Endothelial cell (in vitro differentiated cells): ENCODE measurements around the gene FSCN2. TPM values are rescaled to one million over a fixed set of nuclear protein-coding genes. Genes with fewer than 3 reads are reported as not detected.
A peak's percentile ranks its signal among the peaks of the same experiment; 100 is the strongest.

Experiments
- DNase-seq: peaks from one replicate; pipeline ENCODE4 v3.0.0; 2021; ENCODE audit warnings: low spot score
- H3K27ac Mint-ChIP-seq: one replicate; pipeline ENCODE4 v1.8.0; 2021; ENCODE audit warnings: mixed read lengths, inconsistent platforms; ENCODE audit not compliant: unreplicated experiment
- H3K27me3 Mint-ChIP-seq: one replicate; pipeline ENCODE4 v1.8.0; 2021; ENCODE audit warnings: mild to moderate bottlenecking, moderate library complexity, mixed read lengths, inconsistent platforms; ENCODE audit not compliant: unreplicated experiment
- H3K36me3 Mint-ChIP-seq: one replicate; pipeline ENCODE4 v1.8.0; 2021; ENCODE audit warnings: mild to moderate bottlenecking, low read depth, mixed read lengths, inconsistent platforms; ENCODE audit not compliant: unreplicated experiment
- H3K4me1 Mint-ChIP-seq: one replicate; pipeline ENCODE4 v1.8.0; 2021; ENCODE audit warnings: mild to moderate bottlenecking, mixed read lengths, inconsistent platforms; ENCODE audit not compliant: unreplicated experiment
- H3K4me3 Mint-ChIP-seq: one replicate; pipeline ENCODE4 v1.8.0; 2021; ENCODE audit warnings: mild to moderate bottlenecking, mixed read lengths, inconsistent platforms; ENCODE audit not compliant: unreplicated experiment
- H3K9me3 Mint-ChIP-seq: one replicate; pipeline ENCODE4 v1.8.0; 2021; ENCODE audit warnings: mixed read lengths, inconsistent platforms; ENCODE audit not compliant: unreplicated experiment
- total RNA-seq: library from RNA; stranded (reverse); fragmentation: NEBNext Ultra II Directional; extraction: Animal tissue kit (Norgen Biotek cat#: 25700); gene quantifications from one replicate; pipeline ENCODE4 v1.2.1, GENCODE V29; 2021; ENCODE audit not compliant: unreplicated experiment
- TF ChIP-seq, protein P1 (sequence below): fragments of 200-600 bp; sonication (generic); IDR thresholded peaks from one replicate; pipeline ENCODE4 v1.5.0; 2021; ENCODE audit warnings: antibody characterized with exemption; ENCODE audit not compliant: unreplicated experiment

The FSCN2 gene
- total RNA-seq, 1 donor from 2014 or later: 1.5 TPM

DNA sequence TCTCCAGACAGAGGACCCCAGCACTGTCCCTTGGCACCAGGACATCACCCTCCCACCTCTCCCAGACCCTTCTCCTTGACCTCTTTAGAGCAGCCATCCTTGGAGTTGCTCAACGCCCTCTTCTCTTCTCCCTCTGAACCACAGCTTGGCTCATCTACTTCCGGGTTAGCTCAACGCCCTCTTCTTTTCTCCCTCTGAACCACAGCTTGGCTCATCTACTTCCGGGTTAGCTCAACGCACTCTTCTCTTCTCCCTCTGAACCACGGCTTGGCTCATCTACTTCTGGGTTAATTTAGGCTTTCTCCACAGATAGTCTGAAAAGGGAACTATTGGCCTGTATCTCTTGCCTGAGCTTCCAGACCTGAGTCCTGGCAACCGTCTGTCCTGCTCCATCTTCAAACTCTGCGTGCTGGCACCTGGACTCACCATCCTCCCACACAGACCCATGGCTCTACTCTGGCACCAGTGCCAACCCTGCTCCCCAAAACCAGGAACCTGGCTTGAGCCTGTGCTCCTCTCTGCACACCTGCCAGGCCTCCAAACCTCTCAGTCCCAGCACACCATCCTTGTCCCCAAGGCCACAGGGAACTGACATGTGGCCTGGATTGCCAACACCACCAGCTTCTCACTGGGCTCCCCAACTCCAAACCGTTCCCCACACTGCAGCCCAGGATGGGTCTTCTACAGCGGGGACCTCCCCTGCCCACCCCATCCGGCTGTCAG, 49.3 kb downstream of the FSCN2 start:
- peak overlapping the region; percentile 55 for H3K27ac Mint-ChIP-seq
- peaks cover 4% of the 10 kb centered on the region for H3K4me1 Mint-ChIP-seq
- no peak for DNase-seq
- H3K36me3 Mint-ChIP-seq: peaks cover 60% of the 10 kb centered on the region
- TF ChIP-seq, protein P1, sequence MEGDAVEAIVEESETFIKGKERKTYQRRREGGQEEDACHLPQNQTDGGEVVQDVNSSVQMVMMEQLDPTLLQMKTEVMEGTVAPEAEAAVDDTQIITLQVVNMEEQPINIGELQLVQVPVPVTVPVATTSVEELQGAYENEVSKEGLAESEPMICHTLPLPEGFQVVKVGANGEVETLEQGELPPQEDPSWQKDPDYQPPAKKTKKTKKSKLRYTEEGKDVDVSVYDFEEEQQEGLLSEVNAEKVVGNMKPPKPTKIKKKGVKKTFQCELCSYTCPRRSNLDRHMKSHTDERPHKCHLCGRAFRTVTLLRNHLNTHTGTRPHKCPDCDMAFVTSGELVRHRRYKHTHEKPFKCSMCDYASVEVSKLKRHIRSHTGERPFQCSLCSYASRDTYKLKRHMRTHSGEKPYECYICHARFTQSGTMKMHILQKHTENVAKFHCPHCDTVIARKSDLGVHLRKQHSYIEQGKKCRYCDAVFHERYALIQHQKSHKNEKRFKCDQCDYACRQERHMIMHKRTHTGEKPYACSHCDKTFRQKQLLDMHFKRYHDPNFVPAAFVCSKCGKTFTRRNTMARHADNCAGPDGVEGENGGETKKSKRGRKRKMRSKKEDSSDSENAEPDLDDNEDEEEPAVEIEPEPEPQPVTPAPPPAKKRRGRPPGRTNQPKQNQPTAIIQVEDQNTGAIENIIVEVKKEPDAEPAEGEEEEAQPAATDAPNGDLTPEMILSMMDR: no peak
- no peaks in the 10 kb centered on the region for H3K9me3 Mint-ChIP-seq
- H3K4me3 Mint-ChIP-seq: peak overlapping the region; percentile 4
- peaks cover 8% of the 10 kb centered on the region for H3K27me3 Mint-ChIP-seq

DNA sequence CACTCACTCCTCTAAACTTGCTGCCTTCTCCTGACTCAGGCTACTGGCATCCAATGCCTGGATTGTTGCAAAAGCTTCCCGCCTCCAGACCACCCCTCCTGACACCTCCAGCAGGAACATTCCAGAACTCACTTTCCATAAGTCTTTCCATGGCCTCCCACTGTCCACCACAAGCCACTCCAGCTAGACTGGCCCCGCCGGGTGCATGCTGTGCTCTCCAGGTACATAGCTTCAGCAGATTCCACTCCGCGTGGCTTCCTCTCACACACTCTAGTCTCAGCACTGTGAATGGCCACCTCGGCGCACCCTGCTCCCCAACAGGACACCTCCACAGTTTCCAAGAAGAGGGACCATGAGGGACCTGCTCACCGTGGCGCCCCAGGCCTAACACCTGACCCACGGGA, 49.9 kb downstream of the FSCN2 start:
- peak overlapping the region; percentile 4 for H3K4me3 Mint-ChIP-seq
- H3K9me3 Mint-ChIP-seq: no peaks in the 10 kb centered on the region
- peak overlapping the region; percentile 55 for H3K27ac Mint-ChIP-seq
- no peak for DNase-seq
- H3K36me3 Mint-ChIP-seq: peaks cover 57% of the 10 kb centered on the region
- peaks cover 4% of the 10 kb centered on the region for H3K4me1 Mint-ChIP-seq
- TF ChIP-seq, protein P1: no peak
- peaks cover 8% of the 10 kb centered on the region for H3K27me3 Mint-ChIP-seq

DNA sequence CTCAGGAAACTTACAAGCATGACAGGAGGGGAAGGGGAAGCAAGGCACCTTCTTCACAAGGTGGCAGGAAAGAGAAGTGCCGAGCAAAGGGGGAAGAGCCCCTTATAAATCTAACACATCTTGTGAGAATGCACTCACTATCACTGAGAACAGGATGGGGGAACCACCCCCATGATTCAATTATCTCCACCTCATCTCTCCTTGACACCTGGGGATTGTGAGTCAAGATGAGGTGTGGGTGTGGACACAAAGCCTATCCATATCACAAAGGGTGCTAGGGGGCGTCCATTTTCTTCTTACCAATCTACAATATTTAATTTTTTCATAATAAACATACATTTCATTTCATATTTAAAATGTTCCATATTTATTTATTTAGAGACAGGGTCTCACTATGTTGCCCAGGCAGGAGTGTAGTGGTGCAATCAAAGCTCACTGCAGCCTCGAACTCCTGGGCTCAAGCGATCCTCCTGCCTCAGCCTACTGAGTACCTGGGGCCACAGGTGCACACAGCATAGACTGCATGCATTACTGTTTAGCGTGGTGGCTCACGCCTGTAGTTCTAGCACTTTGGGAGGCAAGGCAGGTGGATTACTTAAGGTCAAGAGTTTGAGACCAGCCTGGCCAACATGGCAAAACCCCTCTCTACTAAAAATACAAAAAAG, 50.5 kb downstream of the FSCN2 start:
- TF ChIP-seq, protein P1: no peak
- Mint-ChIP-seq H3K27me3 (peaks cover 8% of the 10 kb centered on the region), H3K9me3 (no peaks in the 10 kb centered on the region), H3K27ac (peak overlapping the region; percentile 55), H3K4me1 (peaks cover 4% of the 10 kb centered on the region), H3K4me3 (peak overlapping the region; percentile 4), H3K36me3 (peaks cover 60% of the 10 kb centered on the region)
- no peak for DNase-seq

DNA sequence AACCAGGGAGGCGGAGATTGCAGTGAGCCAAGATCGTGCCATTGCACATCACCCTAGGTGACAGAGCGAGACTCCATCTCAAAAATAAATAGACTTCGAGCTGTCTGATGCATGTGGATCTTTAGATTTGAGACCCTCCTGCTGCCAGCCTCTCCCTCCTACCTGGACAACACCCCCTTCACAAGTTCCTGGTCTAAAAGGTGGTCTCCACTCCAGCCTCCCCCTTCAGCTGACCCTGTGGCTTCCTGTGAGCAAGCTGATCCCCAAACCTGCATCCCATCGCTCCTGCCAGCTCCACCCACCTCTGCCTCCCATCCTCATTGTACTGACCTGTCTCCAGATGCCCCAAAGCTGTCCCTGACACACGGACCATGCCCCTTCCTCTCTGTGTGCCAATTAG, 51.1 kb downstream of the FSCN2 start:
- DNase-seq: no peak
- Mint-ChIP-seq H3K36me3 (peaks cover 58% of the 10 kb centered on the region), H3K27me3 (peaks cover 8% of the 10 kb centered on the region), H3K9me3 (no peaks in the 10 kb centered on the region), H3K4me1 (peaks cover 4% of the 10 kb centered on the region), H3K27ac (peak overlapping the region; percentile 68), H3K4me3 (no peak overlapping the region)
- TF ChIP-seq, protein P1: no peak

DNA sequence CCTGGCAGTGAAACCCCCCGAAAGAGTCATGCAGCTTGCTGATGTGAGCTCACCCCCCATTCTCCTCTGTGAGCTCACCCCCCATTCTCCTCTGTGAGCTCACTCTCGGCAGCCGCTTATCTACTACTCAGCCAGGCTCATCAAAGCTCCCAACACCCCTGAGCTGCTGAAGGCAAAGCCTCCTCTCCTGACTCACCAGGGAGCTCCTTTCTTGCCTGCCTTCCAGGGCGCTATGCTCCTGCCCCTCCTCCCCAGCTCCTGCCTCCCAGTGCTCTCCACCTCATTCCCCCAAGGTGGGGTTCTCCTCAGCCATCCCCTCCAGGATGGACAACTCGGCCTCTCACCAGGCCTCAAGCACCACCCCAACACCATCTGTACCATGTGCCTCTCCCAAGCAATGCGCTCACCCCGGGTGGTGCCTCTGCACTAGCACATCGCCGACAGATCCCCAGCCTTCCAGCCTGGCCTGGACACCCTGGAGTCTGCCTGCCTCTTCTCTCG, 51.7 kb downstream of the FSCN2 start:
- peaks cover 58% of the 10 kb centered on the region for H3K36me3 Mint-ChIP-seq

More for the DNA sequence above, 51.7 kb downstream of the FSCN2 start:
- H3K9me3 Mint-ChIP-seq: no peaks in the 10 kb centered on the region
- TF ChIP-seq, protein P1: no peak
- H3K4me1 Mint-ChIP-seq: peaks cover 4% of the 10 kb centered on the region
- no peak for DNase-seq
- H3K27me3 Mint-ChIP-seq: peaks cover 8% of the 10 kb centered on the region
- no peak overlapping the region for H3K4me3 Mint-ChIP-seq
- peak overlapping the region; percentile 68 for H3K27ac Mint-ChIP-seq
